Fibroblast of lung (primary cell): ENCODE measurements around the gene CCNG2.

Experiments
- EZH2 ChIP-seq: IDR thresholded peaks from 2 replicates; pipeline ENCODE4 v1.5.1; 2012; ENCODE audit warnings: low read length, control low read depth, mild to moderate bottlenecking; ENCODE audit errors: missing control alignments
- TF ChIP-seq, protein P1 (sequence below), 2 donors: IDR thresholded peaks in 1 of 2; conservative IDR thresholded peaks in 1 of 2; 1 replicate in 1 of 2; 2 replicates in 1 of 2; pipeline ENCODE4 v1.5.1; 2011 to 2012; ENCODE audit warnings: low read length in 2 of 2, control low read depth in 1 of 2, inconsistent platforms in 1 of 2, low read depth in 1 of 2, mild to moderate bottlenecking in 1 of 2

GRCh38 chr4:77124576-77124975, 32.4 kb upstream of the CCNG2 start:
- TF ChIP-seq, protein P1, sequence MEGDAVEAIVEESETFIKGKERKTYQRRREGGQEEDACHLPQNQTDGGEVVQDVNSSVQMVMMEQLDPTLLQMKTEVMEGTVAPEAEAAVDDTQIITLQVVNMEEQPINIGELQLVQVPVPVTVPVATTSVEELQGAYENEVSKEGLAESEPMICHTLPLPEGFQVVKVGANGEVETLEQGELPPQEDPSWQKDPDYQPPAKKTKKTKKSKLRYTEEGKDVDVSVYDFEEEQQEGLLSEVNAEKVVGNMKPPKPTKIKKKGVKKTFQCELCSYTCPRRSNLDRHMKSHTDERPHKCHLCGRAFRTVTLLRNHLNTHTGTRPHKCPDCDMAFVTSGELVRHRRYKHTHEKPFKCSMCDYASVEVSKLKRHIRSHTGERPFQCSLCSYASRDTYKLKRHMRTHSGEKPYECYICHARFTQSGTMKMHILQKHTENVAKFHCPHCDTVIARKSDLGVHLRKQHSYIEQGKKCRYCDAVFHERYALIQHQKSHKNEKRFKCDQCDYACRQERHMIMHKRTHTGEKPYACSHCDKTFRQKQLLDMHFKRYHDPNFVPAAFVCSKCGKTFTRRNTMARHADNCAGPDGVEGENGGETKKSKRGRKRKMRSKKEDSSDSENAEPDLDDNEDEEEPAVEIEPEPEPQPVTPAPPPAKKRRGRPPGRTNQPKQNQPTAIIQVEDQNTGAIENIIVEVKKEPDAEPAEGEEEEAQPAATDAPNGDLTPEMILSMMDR (conservative IDR thresholded peaks at IDR 0.05 in 1 of 2, IDR thresholded peaks at IDR 0.05 in 1 of 2; ENCODE audit: low read depth in 1 of 2, low read length in 2 of 2): no peak
- TF ChIP-seq EZH2: no peak
